Esophagus squamous epithelium (tissue), 5 donors: ENCODE measurements around the gene RARA. TPM values are rescaled to one million over a fixed set of nuclear protein-coding genes. Genes with fewer than 3 reads are reported as not detected.
A peak's percentile ranks its signal among the peaks of the same experiment; 100 is the strongest.

ENCODE experiments used
- DNase-seq: peaks from one replicate; lab custom pipeline; 2025; lab: John Stamatoyannopoulos, UW
- H3K27ac ChIP-seq, 4 donors: fragments of 200-600 bp; sonication (generic); one replicate each; pipeline ENCODE4 v1.5.1; 2016 to 2019; ENCODE audit warnings: mild to moderate bottlenecking in 1 of 4
- H3K27me3 ChIP-seq, 4 donors: fragments of 200-600 bp; sonication (generic); 1 replicate in 3 of 4; 2 replicates in 1 of 4; pipeline versions ENCODE4 v1.5.1 to v1.6.0; 2017 to 2021; ENCODE audit warnings: antibody characterized with exemption in 1 of 4
- H3K36me3 ChIP-seq, 3 donors: fragments of 200-600 bp; sonication (generic); one replicate each; pipeline ENCODE4 v1.5.1; 2016 to 2019
- H3K4me1 ChIP-seq, 3 donors: fragments of 200-600 bp; sonication (generic); one replicate each; pipeline ENCODE4 v1.5.1; 2017 to 2019
- H3K4me3 ChIP-seq, 4 donors: fragments of 200-600 bp; sonication (generic); 1 replicate in 3 of 4; 2 replicates in 1 of 4; pipeline ENCODE4 v1.5.1; 2016 to 2019; ENCODE audit warnings: mild to moderate bottlenecking in 2 of 4, moderate library complexity in 1 of 4
- H3K9me3 ChIP-seq, 3 donors: fragments of 200-600 bp; sonication (generic); one replicate each; pipeline ENCODE4 v1.5.1; 2016 to 2019
- CTCF ChIP-seq, 6 experiments: fragments of 450-650 bp in 4 of 6; fragments of 200-600 bp in 2 of 6; sonication (generic) in 2 of 6; IDR thresholded peaks; one replicate each; pipeline ENCODE4 v1.5.1; 2016 to 2019; ENCODE audit warnings: antibody characterized with exemption in 6 of 6, mild to moderate bottlenecking in 4 of 6, moderate library complexity in 4 of 6
- POLR2A ChIP-seq, 4 donors: fragments of 450-650 bp; IDR thresholded peaks; one replicate each; pipeline ENCODE4 v1.6.1; 2017; ENCODE audit warnings: antibody characterized with exemption in 4 of 4, mild to moderate bottlenecking in 4 of 4, moderate library complexity in 3 of 4
- WGBS, 2 donors: methylation state at CpG; one replicate each; pipeline ENCODE4 v1.1.5; 2018; 5-methylcytosine and 5-hydroxymethylcytosine counted together
- intact Hi-C: fragments of 100-400 bp; cut with DNase I; formaldehyde crosslinking; loops from one replicate; pipeline ENCODE4 v1.15.0; 2022
- total RNA-seq, 4 donors: library from RNA; depleted of rRNA; stranded (reverse); fragments of >200 nt; gene quantifications; one replicate each; pipeline ENCODE4 v1.1.0, GENCODE V29; 2016
- donor health status: DM: yes; HTN: yes; CAD: no.

Gene RARA
- total RNA-seq, 4 donors from 2014 or later, result 6.7 to 14.2 (median 10.8) TPM

GRCh38 chr17:40318830-40319391, 9.9 kb downstream of the RARA start:
- no peak for DNase-seq
- Histone ChIP-seq H3K4me3 (peak overlapping the region; percentile 89 to 96 (median 92)), H3K27me3 (no peaks in the 10 kb centered on the region), H3K9me3 (no peaks in the 10 kb centered on the region), H3K36me3 (no peaks in the 10 kb centered on the region), H3K4me1 (peaks cover 73 to 98% (median 90%) of the 10 kb centered on the region in 3 donors), H3K27ac (peak overlapping the region; percentile 84 to 97 (median 92))
- TF ChIP-seq CTCF (IDR thresholded peaks at IDR 0.05) (peak in 2 of 6 experiments; percentile 4 to 20), POLR2A (IDR thresholded peaks at IDR 0.05) (no peak)
- 0 to 18% methylated on average over 2 to 3 of the region's 13 CpGs for WGBS, 2 donors
- intact Hi-C loops, result no loop called here

DNA sequence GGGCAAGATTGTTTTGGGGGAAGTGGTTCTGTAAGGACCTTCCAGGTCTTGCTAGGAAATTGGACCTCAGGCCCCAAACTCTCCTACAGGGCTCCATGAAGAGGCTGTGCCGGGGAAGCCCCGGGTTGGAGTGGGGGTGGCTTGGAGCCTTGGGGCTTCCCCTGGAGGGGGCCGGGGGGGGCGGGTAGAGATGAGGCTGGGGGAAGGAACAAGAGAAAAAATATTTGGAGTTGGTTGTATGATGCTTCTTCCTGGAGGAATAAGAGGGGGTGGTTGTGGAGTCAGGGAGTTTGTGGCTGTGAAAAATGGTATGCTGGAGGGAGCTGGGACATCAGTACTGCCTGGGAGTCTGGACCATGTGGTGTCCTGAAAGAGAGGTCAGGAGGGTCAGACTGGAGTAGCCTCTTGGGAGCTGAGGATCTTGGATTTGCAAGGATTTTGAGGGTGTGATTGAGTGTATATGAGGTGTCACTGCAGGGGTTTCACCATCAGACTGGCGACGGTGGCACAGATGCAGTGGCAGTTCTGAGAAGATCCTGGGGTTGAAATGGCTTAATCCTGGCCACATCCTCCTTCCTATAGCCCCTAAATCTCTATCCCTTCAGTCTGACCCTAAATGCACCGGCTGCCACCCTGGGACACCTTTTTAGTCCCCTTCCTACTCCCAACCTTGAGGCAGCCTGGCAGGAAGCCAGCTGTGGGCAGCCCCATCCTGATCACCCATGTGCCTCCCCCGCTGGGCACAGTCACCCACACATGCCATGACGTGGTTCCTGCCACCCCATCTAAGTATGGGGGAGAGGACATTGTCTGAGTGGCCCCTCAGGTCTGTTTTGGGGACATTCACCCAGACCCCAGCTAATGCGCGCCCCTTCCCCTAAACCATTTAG, 10.9 kb downstream of the RARA start:
- Histone ChIP-seq H3K4me1 (peaks cover 73 to 98% (median 90%) of the 10 kb centered on the region in 3 donors), H3K9me3 (no peaks in the 10 kb centered on the region), H3K27ac (peak overlapping the region; percentile 63 to 97 (median 92)), H3K4me3 (peak overlapping the region in 3 of 4 donors; percentile 89 to 96 (median 92)), H3K36me3 (no peaks in the 10 kb centered on the region), H3K27me3 (no peaks in the 10 kb centered on the region)
- TF ChIP-seq CTCF (IDR thresholded peaks at IDR 0.05), result no peak
- no peak for TF ChIP-seq POLR2A (IDR thresholded peaks at IDR 0.05)
- intact Hi-C loops, result no loop called here
- WGBS, 2 donors, result 51 to 52% methylated on average over 7 to 9 of the region's 11 CpGs
- no peak for DNase-seq

GRCh38 chr17:40320756-40321523, 12.0 kb downstream of the RARA start:
- WGBS, 2 donors, result 10% methylated on average over 5 of the region's 19 CpGs; no CpG with 5 or more reads in 1 of the 2 donors
- TF ChIP-seq POLR2A (IDR thresholded peaks at IDR 0.05), result no peak
- TF ChIP-seq CTCF (IDR thresholded peaks at IDR 0.05), result no peak

GRCh38 chr17:40321524-40321929, 12.5 kb downstream of the RARA start:
- Histone ChIP-seq H3K4me3 (peak overlapping the region in 3 of 4 donors; percentile 89 to 96 (median 92)), H3K27ac (peak overlapping the region; percentile 63 to 97 (median 92))
- DNase-seq, result no peak

More at GRCh38 chr17:40320756-40321523, 12.0 kb downstream of the RARA start:
- intact Hi-C loops, result no loop called here
- Histone ChIP-seq H3K4me3 (peak overlapping the region in 3 of 4 donors; percentile 89 to 96 (median 92)), H3K36me3 (no peaks in the 10 kb centered on the region), H3K27me3 (no peaks in the 10 kb centered on the region), H3K9me3 (no peaks in the 10 kb centered on the region), H3K27ac (peak overlapping the region; percentile 63 to 97 (median 92)), H3K4me1 (peaks cover 80 to 98% (median 91%) of the 10 kb centered on the region in 3 donors)
- no peak for DNase-seq

More at GRCh38 chr17:40321524-40321929, 12.5 kb downstream of the RARA start:
- no peak for TF ChIP-seq CTCF (IDR thresholded peaks at IDR 0.05)
- TF ChIP-seq POLR2A (IDR thresholded peaks at IDR 0.05), result no peak
- H3K36me3 ChIP-seq, result no peaks in the 10 kb centered on the region
- peaks cover 83 to 98% (median 91%) of the 10 kb centered on the region in 3 donors for H3K4me1 ChIP-seq
- no peaks in the 10 kb centered on the region for H3K9me3 ChIP-seq
- intact Hi-C loops, result no loop called here
- WGBS, 2 donors, result 32 to 100% methylated on average over 1 to 2 of the region's 4 CpGs
- H3K27me3 ChIP-seq, result no peaks in the 10 kb centered on the region
